Transverse colon (tissue), 4 donors: ENCODE results near the gene GADL1. TPM values are rescaled to one million over a fixed set of nuclear protein-coding genes. Genes with fewer than 3 reads are reported as not detected.

ENCODE experiments used
- DNase-seq: peaks from one replicate; pipeline ENCODE4 v3.0.0-alpha.2; 2019
- H3K27ac ChIP-seq, 4 donors: fragments of 200-600 bp; sonication (generic); 2 replicates each; pipeline ENCODE4 v1.5.1; 2016 to 2018; ENCODE audit warnings: inconsistent platforms in 4 of 4
- H3K27me3 ChIP-seq: fragments of 200-600 bp; sonication (generic); 2 replicates; pipeline ENCODE4 v1.5.1; 2017; ENCODE audit warnings: inconsistent platforms
- H3K36me3 ChIP-seq, 4 donors: fragments of 200-600 bp; sonication (generic); 2 replicates each; pipeline ENCODE4 v1.5.1; 2017 to 2019; ENCODE audit warnings: inconsistent platforms in 4 of 4
- H3K4me1 ChIP-seq, 4 donors: fragments of 200-600 bp; sonication (generic); 2 replicates each; pipeline ENCODE4 v1.5.1; 2017 to 2020; ENCODE audit warnings: inconsistent platforms in 4 of 4
- H3K4me3 ChIP-seq, 4 donors: fragments of 200-600 bp; sonication (generic); 1 replicate in 1 of 4; 2 replicates in 3 of 4; pipeline versions ENCODE4 v1.5.1 to v1.6.1; 2017 to 2019; ENCODE audit warnings: inconsistent platforms in 4 of 4
- H3K9me3 ChIP-seq, 2 donors: fragments of 200-600 bp; sonication (generic); 2 replicates each; pipeline ENCODE4 v1.5.1; 2017 to 2019; ENCODE audit warnings: inconsistent platforms in 2 of 2
- CTCF ChIP-seq, 5 experiments: fragments of 200-600 bp in 3 of 5; fragments of 450-650 bp in 2 of 5; sonication (generic) in 3 of 5; IDR thresholded peaks; 1 replicate in 2 of 5; 2 replicates in 3 of 5; pipeline ENCODE4 v1.5.1; 2016 to 2017; ENCODE audit warnings: antibody characterized with exemption in 5 of 5, inconsistent platforms in 3 of 5, mild to moderate bottlenecking in 2 of 5, moderate library complexity in 1 of 5
- EP300 ChIP-seq: sonication (generic); formaldehyde crosslinking; IDR thresholded peaks from one replicate; pipeline ENCODE4 v1.6.1; 2017; ENCODE audit warnings: antibody characterized with exemption, low read depth
- POLR2A ChIP-seq: fragments of 450-650 bp; IDR thresholded peaks from one replicate; pipeline ENCODE4 v1.6.1; 2016; ENCODE audit warnings: antibody characterized with exemption, mild to moderate bottlenecking, moderate library complexity
- POLR2AphosphoS5 ChIP-seq, 3 donors: sonication (generic); formaldehyde crosslinking; IDR thresholded peaks; one replicate each; pipeline ENCODE4 v1.6.1; 2016; ENCODE audit warnings: antibody characterized with exemption in 3 of 3
- WGBS, 2 donors: methylation state at CpG; one replicate each; pipeline ENCODE4 v1.1.5; 2018; ENCODE audit warnings: low coverage in 1 of 2; 5-methylcytosine and 5-hydroxymethylcytosine counted together
- in situ Hi-C, 4 donors: fragments of 200-750 bp; cut with MboI; loops; one replicate each; pipeline versions ENCODE4 v1.15.0 to v1.15.1; 2017; ENCODE audit warnings: low sequenced_read_pairs in 3 of 4, low pct_ligation_motif_present in 1 of 4, low pct_unique_long_range_greater_than_20kb in 1 of 4
- intact Hi-C: fragments of 100-400 bp; cut with DNase I; formaldehyde crosslinking; loops from one replicate; pipeline ENCODE4 v1.15.1; 2023; ENCODE audit warnings: low total_unique reads
- total RNA-seq, 4 donors: library from RNA; depleted of rRNA; stranded (reverse); fragments of >200 nt; gene quantifications; one replicate each; pipeline ENCODE4 v1.1.0, GENCODE V29; 2016

GADL1 gene
- total RNA-seq, 4 donors from 2014 or later = not detected

- Histone ChIP-seq H3K4me1 (peaks cover 0 to 14% (median 8%) of the 10 kb centered on the region in 4 donors), H3K36me3 (no peaks in the 10 kb centered on the region), H3K27ac (no peak overlapping the region), H3K4me3 (no peak overlapping the region), H3K9me3 (no peaks in the 10 kb centered on the region), H3K27me3 (no peaks in the 10 kb centered on the region)
- WGBS, 2 donors = 66 to 78% methylated on average over 2 of the region's 2 CpGs
- no peak for TF ChIP-seq POLR2AphosphoS5 (IDR thresholded peaks at IDR 0.05)
- TF ChIP-seq EP300 = no peak
- no peak for TF ChIP-seq POLR2A
- no peak for TF ChIP-seq CTCF (IDR thresholded peaks at IDR 0.05)
- DNase-seq = no peak
- intact Hi-C loops (no loop called here), in situ Hi-C loops (loop anchor here in 1 of 4 donors (25.0 kb wide), 1 partner anchor 696 kb away; no protein-coding TSS in a partner anchor)
Observed at GRCh38 chr3:30733696-30734095, 160.8 kb downstream of the GADL1 start.

GRCh38 chr3:30733209-30733608 lies 161.3 kb downstream of the GADL1 start:
- intact Hi-C loops = no loop called here
- TF ChIP-seq POLR2A (no peak), POLR2AphosphoS5 (IDR thresholded peaks at IDR 0.05) (no peak), CTCF (IDR thresholded peaks at IDR 0.05) (no peak), EP300 (no peak)
- WGBS, 2 donors = 70 to 77% methylated on average over 1 of the region's 1 CpG
- Histone ChIP-seq H3K4me1 (peaks cover 0 to 11% (median 6%) of the 10 kb centered on the region in 4 donors), H3K27ac (no peak overlapping the region), H3K36me3 (no peaks in the 10 kb centered on the region), H3K27me3 (no peaks in the 10 kb centered on the region), H3K9me3 (no peaks in the 10 kb centered on the region), H3K4me3 (no peak overlapping the region)
- in situ Hi-C loops = loop anchor here in 1 of 4 donors (25.0 kb wide), 1 partner anchor 696 kb away; no protein-coding TSS in a partner anchor
- no peak for DNase-seq

GRCh38 chr3:30730967-30731366 lies 163.5 kb downstream of the GADL1 start:
- in situ Hi-C loops = loop anchor here in 1 of 4 donors (25.0 kb wide), 1 partner anchor 694 kb away; no protein-coding TSS in a partner anchor

GRCh38 chr3:30729936-30730335 lies 164.5 kb downstream of the GADL1 start:
- H3K27ac ChIP-seq = no peak overlapping the region
- no peaks in the 10 kb centered on the region for H3K9me3 ChIP-seq
- intact Hi-C loops (no loop called here), in situ Hi-C loops (loop anchor here in 1 of 4 donors (25.0 kb wide), 1 partner anchor 693 kb away; no protein-coding TSS in a partner anchor)
- TF ChIP-seq POLR2AphosphoS5 (IDR thresholded peaks at IDR 0.05) (no peak), CTCF (IDR thresholded peaks at IDR 0.05) (no peak), EP300 (no peak), POLR2A (no peak)
- H3K4me1 ChIP-seq = no peaks in the 10 kb centered on the region
- no peak overlapping the region for H3K4me3 ChIP-seq
- no peaks in the 10 kb centered on the region for H3K36me3 ChIP-seq
- no peaks in the 10 kb centered on the region for H3K27me3 ChIP-seq
- no peak for DNase-seq

More at GRCh38 chr3:30730967-30731366, 163.5 kb downstream of the GADL1 start:
- Histone ChIP-seq H3K4me3 (no peak overlapping the region), H3K36me3 (no peaks in the 10 kb centered on the region), H3K27me3 (no peaks in the 10 kb centered on the region), H3K27ac (no peak overlapping the region), H3K9me3 (no peaks in the 10 kb centered on the region), H3K4me1 (no peaks in the 10 kb centered on the region)
- no peak for DNase-seq
- no peak for TF ChIP-seq CTCF (IDR thresholded peaks at IDR 0.05)
- no peak for TF ChIP-seq POLR2AphosphoS5 (IDR thresholded peaks at IDR 0.05)
- no peak for TF ChIP-seq EP300
- TF ChIP-seq POLR2A = no peak
- intact Hi-C loops = no loop called here
- 80 to 82% methylated on average over 3 of the region's 3 CpGs for WGBS, 2 donors
